Neural cell (in vitro differentiated cells): ENCODE measurements around the gene FLAD1. TPM values are rescaled to one million over a fixed set of nuclear protein-coding genes. Genes with fewer than 3 reads are reported as not detected.

Source experiments
- H2AFZ ChIP-seq: fragments of 200-600, 300-800 bp; sonication (generic), shearing (Covaris generic); 2 replicates; pipeline ENCODE4 v1.6.0; 2014; ENCODE audit warnings: low read depth, mild to moderate bottlenecking, antibody characterized with exemption, low read length, moderate library complexity
- H3F3A ChIP-seq: fragments of 200-600 bp; shearing (Covaris generic); 2 replicates; pipeline ENCODE4 v1.6.1; 2016; ENCODE audit warnings: mild to moderate bottlenecking, moderate library complexity, mixed read lengths, antibody characterized with exemption, low read length; ENCODE audit not compliant: insufficient read depth, poor library complexity, severe bottlenecking
- H3K27ac ChIP-seq: fragments of 200-600, 300-800 bp; sonication (generic), shearing (Covaris generic); 2 replicates; pipeline ENCODE4 v1.5.1; 2014; ENCODE audit warnings: mild to moderate bottlenecking, low read length, moderate library complexity
- H3K27me3 ChIP-seq: fragments of 300-800, 200-600 bp; sonication (generic), shearing (Covaris generic); 2 replicates; pipeline ENCODE4 v1.6.0; 2014; ENCODE audit warnings: mild to moderate bottlenecking, low read depth, low read length, moderate library complexity; ENCODE audit not compliant: insufficient read depth
- H3K36me3 ChIP-seq: fragments of 300-800, 200-600 bp; sonication (generic), shearing (Covaris generic); 2 replicates; pipeline ENCODE4 v1.5.1; 2014; ENCODE audit warnings: mild to moderate bottlenecking, antibody characterized with exemption, low read length, moderate library complexity; ENCODE audit not compliant: insufficient read depth
- H3K4me2 ChIP-seq: fragments of 300-800, 200-600 bp; sonication (generic), shearing (Covaris generic); 2 replicates; pipeline ENCODE4 v1.6.0; 2014; ENCODE audit warnings: mild to moderate bottlenecking, low read length
- H3K4me3 ChIP-seq: fragments of 300-800, 200-600 bp; sonication (generic), shearing (Covaris generic); 2 replicates; pipeline ENCODE4 v1.5.1; 2014; ENCODE audit warnings: mild to moderate bottlenecking, low read length, moderate library complexity
- H3K79me2 ChIP-seq: fragments of 200-600 bp; shearing (Covaris generic); replicated peaks from 2 replicates; pipeline ENCODE4 v1.6.0; 2014; ENCODE audit warnings: mild to moderate bottlenecking, low read length, moderate library complexity; ENCODE audit not compliant: insufficient read depth
- H3K9ac ChIP-seq: fragments of 300-800, 200-600 bp; sonication (generic), shearing (Covaris generic); 2 replicates; pipeline ENCODE4 v1.6.1; 2016; ENCODE audit warnings: mild to moderate bottlenecking, low read length, mixed read lengths
- H3K9me2 ChIP-seq: fragments of 200-600 bp; shearing (Covaris generic); 2 replicates; pipeline ENCODE4 v1.6.1; 2016; ENCODE audit warnings: mild to moderate bottlenecking, low read length, mixed read lengths; ENCODE audit not compliant: insufficient read depth
- H3K9me3 ChIP-seq: fragments of 200-600, 300-800 bp; sonication (generic), shearing (Covaris generic); 2 replicates; pipeline ENCODE4 v1.6.1; 2016; ENCODE audit warnings: mild to moderate bottlenecking, mixed run types, low read length, moderate library complexity, mixed read lengths
- H4K20me1 ChIP-seq: fragments of 200-600 bp; shearing (Covaris generic); 2 replicates; pipeline ENCODE4 v1.6.1; 2016; ENCODE audit warnings: mild to moderate bottlenecking, mixed run types; ENCODE audit not compliant: insufficient read depth
- EP300 ChIP-seq: fragments of 450-650 bp; conservative IDR thresholded peaks from 2 replicates; pipeline ENCODE4 v1.6.1; 2014; ENCODE audit warnings: antibody characterized with exemption, mild to moderate bottlenecking, moderate library complexity; ENCODE audit not compliant: poor library complexity, severe bottlenecking
- EZH2 ChIP-seq: fragments of 200-600, 300-800 bp; shearing (Covaris generic), sonication (generic); IDR thresholded peaks from 2 replicates; pipeline ENCODE4 v1.6.1; 2014; ENCODE audit warnings: antibody characterized with exemption, low read length, borderline replicate concordance, mild to moderate bottlenecking; ENCODE audit not compliant: insufficient read depth, poor library complexity, severe bottlenecking
- MXI1 ChIP-seq: fragments of 450-650 bp; conservative IDR thresholded peaks from 2 replicates; pipeline ENCODE4 v1.6.1; 2014; ENCODE audit warnings: antibody characterized with exemption, mild to moderate bottlenecking; ENCODE audit not compliant: poor library complexity, severe bottlenecking
- POLR2AphosphoS5 ChIP-seq: IDR thresholded peaks from 2 replicates; pipeline ENCODE4 v1.6.1; 2012
- RAD21 ChIP-seq: fragments of 450-650 bp; conservative IDR thresholded peaks from 2 replicates; pipeline ENCODE4 v1.6.1; 2014; ENCODE audit warnings: antibody characterized with exemption, mild to moderate bottlenecking, moderate library complexity
- SMC3 ChIP-seq: fragments of 450-650 bp; conservative IDR thresholded peaks from 2 replicates; pipeline ENCODE4 v1.6.1; 2014; ENCODE audit warnings: antibody characterized with exemption, mild to moderate bottlenecking, moderate library complexity; ENCODE audit not compliant: poor library complexity
- TAF1 ChIP-seq: IDR thresholded peaks from 2 replicates; pipeline ENCODE4 v1.6.1; 2012; ENCODE audit warnings: low read depth
- polyA plus RNA-seq: library from polyadenylated mRNA; depleted of rRNA; stranded (reverse); fragments of >200 nt; gene quantifications from 2 replicates; pipeline ENCODE4 v1.2.3, GENCODE V29; 2014
- TF ChIP-seq, protein P1 (sequence below): fragments of 450-650 bp; IDR thresholded peaks from 2 replicates; pipeline ENCODE4 v1.5.1; 2014; ENCODE audit warnings: antibody characterized with exemption, mild to moderate bottlenecking, moderate library complexity; ENCODE audit not compliant: poor library complexity, severe bottlenecking
- TF ChIP-seq, protein P2 (sequence below): IDR thresholded peaks from 2 replicates; pipeline ENCODE4 v1.6.1; 2012; ENCODE audit warnings: borderline replicate concordance

FLAD1 gene
- polyA plus RNA-seq, 1 donor from 2014 or later: 68.6 TPM

DNA sequence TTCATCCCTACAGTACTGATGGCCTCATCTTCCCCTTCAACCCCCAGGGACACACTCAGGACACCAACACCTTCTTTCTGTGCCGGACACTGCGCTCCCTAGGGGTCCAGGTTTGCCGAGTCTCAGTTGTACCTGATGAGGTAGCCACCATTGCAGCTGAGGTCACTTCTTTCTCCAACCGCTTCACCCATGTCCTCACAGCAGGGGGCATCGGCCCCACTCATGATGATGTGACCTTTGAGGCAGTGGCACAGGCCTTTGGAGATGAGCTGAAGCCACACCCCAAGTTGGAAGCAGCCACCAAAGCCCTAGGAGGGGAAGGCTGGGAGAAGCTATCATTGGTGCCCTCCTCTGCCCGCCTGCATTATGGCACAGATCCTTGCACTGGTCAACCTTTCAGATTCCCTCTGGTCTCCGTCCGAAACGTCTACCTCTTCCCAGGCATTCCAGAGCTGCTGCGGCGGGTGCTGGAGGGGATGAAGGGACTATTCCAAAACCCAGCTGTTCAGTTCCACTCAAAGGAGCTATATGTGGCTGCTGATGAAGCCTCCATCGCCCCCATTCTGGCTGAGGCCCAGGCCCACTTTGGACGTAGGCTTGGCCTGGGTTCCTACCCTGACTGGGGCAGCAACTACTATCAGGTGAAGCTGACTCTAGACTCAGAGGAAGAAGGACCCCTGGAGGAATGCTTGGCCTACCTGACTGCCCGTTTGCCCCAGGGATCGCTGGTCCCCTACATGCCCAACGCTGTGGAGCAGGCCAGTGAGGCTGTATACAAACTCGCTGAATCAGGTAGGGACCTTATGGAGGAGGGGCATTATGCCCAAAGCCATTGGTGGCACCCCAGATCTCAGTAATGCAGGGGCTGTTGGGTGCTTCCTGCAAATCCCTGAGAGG is 5.2 kb downstream of the FLAD1 start:
- Histone ChIP-seq H3K27ac (no peak overlapping the region), H3K27me3 (no peaks in the 10 kb centered on the region), H3K79me2 (peaks cover 17% of the 10 kb centered on the region), H3K9me2 (no peaks in the 10 kb centered on the region), H3F3A (no peaks in the 10 kb centered on the region), H4K20me1 (no peaks in the 10 kb centered on the region), H3K4me2 (no peak overlapping the region), H3K9ac (no peak overlapping the region), H2AFZ (no peak overlapping the region), H3K36me3 (no peaks in the 10 kb centered on the region), H3K4me3 (no peak overlapping the region), H3K9me3 (no peaks in the 10 kb centered on the region)
- TF ChIP-seq POLR2AphosphoS5 (no peak), EZH2 (no peak), SMC3 (no peak), TAF1 (no peak), MXI1 (no peak), EP300 (no peak), RAD21 (no peak)
- TF ChIP-seq, protein P1, sequence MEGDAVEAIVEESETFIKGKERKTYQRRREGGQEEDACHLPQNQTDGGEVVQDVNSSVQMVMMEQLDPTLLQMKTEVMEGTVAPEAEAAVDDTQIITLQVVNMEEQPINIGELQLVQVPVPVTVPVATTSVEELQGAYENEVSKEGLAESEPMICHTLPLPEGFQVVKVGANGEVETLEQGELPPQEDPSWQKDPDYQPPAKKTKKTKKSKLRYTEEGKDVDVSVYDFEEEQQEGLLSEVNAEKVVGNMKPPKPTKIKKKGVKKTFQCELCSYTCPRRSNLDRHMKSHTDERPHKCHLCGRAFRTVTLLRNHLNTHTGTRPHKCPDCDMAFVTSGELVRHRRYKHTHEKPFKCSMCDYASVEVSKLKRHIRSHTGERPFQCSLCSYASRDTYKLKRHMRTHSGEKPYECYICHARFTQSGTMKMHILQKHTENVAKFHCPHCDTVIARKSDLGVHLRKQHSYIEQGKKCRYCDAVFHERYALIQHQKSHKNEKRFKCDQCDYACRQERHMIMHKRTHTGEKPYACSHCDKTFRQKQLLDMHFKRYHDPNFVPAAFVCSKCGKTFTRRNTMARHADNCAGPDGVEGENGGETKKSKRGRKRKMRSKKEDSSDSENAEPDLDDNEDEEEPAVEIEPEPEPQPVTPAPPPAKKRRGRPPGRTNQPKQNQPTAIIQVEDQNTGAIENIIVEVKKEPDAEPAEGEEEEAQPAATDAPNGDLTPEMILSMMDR: no peak
- TF ChIP-seq, protein P2, sequence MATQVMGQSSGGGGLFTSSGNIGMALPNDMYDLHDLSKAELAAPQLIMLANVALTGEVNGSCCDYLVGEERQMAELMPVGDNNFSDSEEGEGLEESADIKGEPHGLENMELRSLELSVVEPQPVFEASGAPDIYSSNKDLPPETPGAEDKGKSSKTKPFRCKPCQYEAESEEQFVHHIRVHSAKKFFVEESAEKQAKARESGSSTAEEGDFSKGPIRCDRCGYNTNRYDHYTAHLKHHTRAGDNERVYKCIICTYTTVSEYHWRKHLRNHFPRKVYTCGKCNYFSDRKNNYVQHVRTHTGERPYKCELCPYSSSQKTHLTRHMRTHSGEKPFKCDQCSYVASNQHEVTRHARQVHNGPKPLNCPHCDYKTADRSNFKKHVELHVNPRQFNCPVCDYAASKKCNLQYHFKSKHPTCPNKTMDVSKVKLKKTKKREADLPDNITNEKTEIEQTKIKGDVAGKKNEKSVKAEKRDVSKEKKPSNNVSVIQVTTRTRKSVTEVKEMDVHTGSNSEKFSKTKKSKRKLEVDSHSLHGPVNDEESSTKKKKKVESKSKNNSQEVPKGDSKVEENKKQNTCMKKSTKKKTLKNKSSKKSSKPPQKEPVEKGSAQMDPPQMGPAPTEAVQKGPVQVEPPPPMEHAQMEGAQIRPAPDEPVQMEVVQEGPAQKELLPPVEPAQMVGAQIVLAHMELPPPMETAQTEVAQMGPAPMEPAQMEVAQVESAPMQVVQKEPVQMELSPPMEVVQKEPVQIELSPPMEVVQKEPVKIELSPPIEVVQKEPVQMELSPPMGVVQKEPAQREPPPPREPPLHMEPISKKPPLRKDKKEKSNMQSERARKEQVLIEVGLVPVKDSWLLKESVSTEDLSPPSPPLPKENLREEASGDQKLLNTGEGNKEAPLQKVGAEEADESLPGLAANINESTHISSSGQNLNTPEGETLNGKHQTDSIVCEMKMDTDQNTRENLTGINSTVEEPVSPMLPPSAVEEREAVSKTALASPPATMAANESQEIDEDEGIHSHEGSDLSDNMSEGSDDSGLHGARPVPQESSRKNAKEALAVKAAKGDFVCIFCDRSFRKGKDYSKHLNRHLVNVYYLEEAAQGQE: no peak

DNA sequence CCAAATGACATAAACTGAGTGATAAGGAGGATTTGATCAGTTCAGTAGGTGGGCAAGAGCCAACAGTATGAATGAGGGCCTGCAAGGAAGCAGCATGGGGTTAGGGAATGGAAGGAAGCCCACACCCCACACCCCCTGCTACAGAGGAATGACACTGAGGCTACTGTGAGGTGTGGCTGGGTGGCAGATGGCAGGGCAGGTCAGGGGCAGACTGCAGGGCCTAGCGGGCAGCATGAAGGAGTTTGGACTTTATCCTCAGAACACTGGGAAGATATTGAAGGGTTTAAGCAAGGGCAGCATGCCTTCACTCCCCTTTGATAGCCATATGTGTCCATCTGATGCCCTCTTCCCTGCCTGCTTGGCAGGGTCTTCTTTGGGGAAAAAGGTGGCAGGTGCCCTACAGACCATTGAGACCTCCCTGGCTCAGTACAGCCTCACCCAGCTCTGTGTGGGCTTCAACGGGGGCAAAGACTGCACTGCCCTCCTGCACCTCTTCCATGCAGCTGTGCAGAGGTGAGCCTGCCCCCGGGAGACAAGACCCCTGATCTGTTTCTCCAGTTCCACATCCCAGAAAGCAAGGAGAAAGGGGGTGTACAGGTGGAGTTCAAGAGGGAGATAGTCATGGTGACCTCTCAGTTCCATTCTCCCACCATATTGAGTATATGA is 6.2 kb downstream of the FLAD1 start:
- no peaks in the 10 kb centered on the region for H3K9me2 ChIP-seq
- no peak overlapping the region for H3K9ac ChIP-seq
- H3K27ac ChIP-seq: no peak overlapping the region
- H3K36me3 ChIP-seq: no peaks in the 10 kb centered on the region
- TF ChIP-seq, protein P1: no peak
- TF ChIP-seq EZH2 (no peak), POLR2AphosphoS5 (no peak), EP300 (no peak), MXI1 (no peak)
- no peak overlapping the region for H3K4me3 ChIP-seq
- H3K79me2 ChIP-seq: peaks cover 9% of the 10 kb centered on the region
- H3K27me3 ChIP-seq: no peaks in the 10 kb centered on the region
- H3F3A ChIP-seq: no peaks in the 10 kb centered on the region
- H2AFZ ChIP-seq: no peak overlapping the region
- no peaks in the 10 kb centered on the region for H3K9me3 ChIP-seq
- H3K4me2 ChIP-seq: no peak overlapping the region
- H4K20me1 ChIP-seq: no peaks in the 10 kb centered on the region
